ENCODE data around the gene SURF4.

Gene SURF4

GRCh38 chr9:133375724-133376654 is at the start of gene SURF4, which contains the start of gene STKLD1:
Gene SURF4 (minus strand): TSS chr9:133376060. CDS start chr9:133375969, 91 bp downstream.
Gene STKLD1 (plus strand): TSS chr9:133376366. CDS start chr9:133376474, 108 bp downstream.
- peak; percentile 90 for DNase-seq

GRCh38 chr9:133425049-133425632 is 49.3 kb upstream of the SURF4 start:
- DNase-seq, result no peak

GRCh38 chr9:133424187-133424586 is 48.3 kb upstream of the SURF4 start:
- DNase-seq, result no peak

GRCh38 chr9:133423216-133423615 is 47.4 kb upstream of the SURF4 start:
- no peak for DNase-seq

- DNase-seq, result no peak
These were observed 46.0 kb upstream of the SURF4 start, which contains the start of gene ADAMTS13 for GRCh38 chr9:133421615-133422542. Gene ADAMTS13 (plus strand): TSS chr9:133422367. CDS start chr9:133422444, 77 bp downstream.

- no peak for DNase-seq
These were observed 44.5 kb upstream of the SURF4 start for GRCh38 chr9:133420392-133420827.

GRCh38 chr9:133419005-133419404 is 43.1 kb upstream of the SURF4 start:
- DNase-seq, result no peak

- DNase-seq, result peak; percentile 72
These were observed 41.9 kb upstream of the SURF4 start, which contains the start of gene REXO4 for GRCh38 chr9:133417541-133418461. Gene REXO4 (minus strand): TSS chr9:133418010. CDS start chr9:133417844, 166 bp downstream.

DNA sequence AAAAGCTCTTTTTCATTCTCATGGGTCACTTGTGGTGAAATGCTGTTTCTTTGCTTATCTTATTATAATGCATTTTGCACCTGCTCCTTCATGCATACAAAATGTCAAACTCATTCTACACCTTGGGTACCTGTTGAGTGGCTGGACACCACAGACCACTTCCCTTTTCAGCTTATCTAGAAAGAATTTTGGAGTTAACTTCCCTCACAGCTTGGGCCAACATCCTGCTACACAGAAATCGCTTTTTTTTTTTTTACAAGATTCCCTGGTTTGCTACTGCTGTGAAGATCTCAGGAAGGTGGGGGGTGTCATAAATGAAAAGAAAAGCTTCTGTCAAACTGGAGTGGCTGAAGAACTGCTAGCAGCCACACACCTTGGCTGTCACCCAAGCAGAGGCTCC is 39.3 kb upstream of the SURF4 start:
- DNase-seq, result no peak

GRCh38 chr9:133408042-133408441 is 32.2 kb upstream of the SURF4 start:
- no peak for DNase-seq

- DNase-seq, result peak; percentile 67
These were observed 30.8 kb upstream of the SURF4 start for GRCh38 chr9:133406480-133407307.

GRCh38 chr9:133405508-133406438 is 29.9 kb upstream of the SURF4 start:
- no peak for DNase-seq

- no peak for DNase-seq
These were observed 28.7 kb upstream of the SURF4 start for GRCh38 chr9:133404454-133405002.

DNA sequence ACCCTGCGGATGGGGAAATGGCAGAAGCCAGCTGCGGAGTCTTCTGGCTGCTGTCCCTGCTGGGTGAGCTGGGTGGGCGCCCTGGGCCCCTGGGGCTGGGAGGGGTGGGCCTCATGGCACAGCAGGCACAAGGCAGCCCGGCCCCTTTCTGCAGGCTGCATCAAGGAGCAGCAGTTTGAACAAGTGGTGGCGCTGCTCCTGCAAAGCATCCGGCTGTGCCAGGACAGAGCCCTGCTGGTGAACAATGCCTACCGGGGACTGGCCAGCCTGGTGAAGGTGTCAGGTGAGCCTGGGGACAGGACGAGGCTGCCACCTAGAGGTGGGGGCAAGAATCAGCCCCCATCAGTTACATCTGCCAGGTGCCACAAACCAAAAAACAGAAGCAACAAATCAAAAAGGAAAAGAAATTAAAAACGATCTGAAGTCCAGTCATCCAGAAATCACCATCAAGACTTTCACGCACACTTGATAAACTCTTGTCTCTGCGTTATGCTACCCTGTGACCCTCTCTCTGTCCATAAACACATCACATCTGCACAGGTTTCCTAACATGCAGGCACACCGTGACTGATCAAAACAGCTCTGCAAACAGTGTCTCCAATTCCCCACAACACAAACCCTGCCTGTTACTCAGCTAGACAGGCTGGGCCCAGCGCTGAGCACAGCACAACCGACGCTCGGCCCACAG is 28.1 kb upstream of the SURF4 start:
- DNase-seq, result peak; percentile 60

GRCh38 chr9:133402689-133403088 is 26.8 kb upstream of the SURF4 start:
- DNase-seq, result no peak

- DNase-seq, result no peak
These were observed 25.7 kb upstream of the SURF4 start for GRCh38 chr9:133401588-133401987.

DNA sequence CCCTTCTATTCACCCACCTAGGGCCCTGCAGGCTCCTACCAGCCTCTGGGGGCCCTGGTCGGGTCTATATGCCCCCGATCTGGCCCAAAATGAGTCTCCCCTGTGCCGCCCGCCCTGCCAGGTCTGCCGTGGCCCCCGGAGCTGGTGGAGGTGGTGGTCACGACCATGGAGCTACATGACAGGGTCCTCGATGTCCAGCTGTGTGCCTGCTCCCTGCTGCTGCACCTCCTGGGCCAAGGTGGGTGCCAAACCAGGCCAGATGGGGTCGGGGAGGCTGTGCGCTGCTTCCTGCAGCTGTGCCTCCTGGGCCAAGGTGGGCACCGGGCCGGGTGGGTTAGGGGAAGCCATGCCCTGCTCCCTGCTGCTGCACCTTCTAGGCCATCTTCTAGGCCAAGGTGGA is 24.4 kb upstream of the SURF4 start:
- no peak for DNase-seq

DNA sequence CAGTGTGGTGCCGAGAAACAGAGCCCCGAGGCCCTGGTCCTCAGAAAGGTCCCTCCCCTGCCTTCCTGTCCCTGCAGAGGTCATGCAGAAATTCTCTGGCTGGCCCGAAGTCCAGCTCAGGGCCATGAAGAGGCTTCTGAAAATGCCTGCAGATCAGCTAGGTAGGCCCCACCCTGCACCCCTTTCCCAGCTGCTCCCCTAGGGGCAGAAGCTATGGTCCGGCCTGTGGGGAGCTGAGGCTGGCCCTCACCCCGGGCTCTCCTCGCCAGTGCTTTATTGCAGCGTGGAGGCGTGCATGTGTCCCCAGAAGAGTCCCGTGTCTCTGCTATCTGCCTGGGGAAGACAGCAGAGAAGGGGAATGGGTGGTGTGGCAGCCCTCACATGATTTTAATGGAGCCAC is 22.0 kb upstream of the SURF4 start:
- DNase-seq, result no peak
